HG03378 (cell line): ENCODE results near the gene KRT3.

Source experiments
- ATAC-seq: cut with Tn5 transposase; IDR thresholded peaks from one replicate; pipeline ENCODE4 v1.9.1; 2021; ENCODE audit warnings: mild to moderate bottlenecking, moderate library complexity; ENCODE audit not compliant: unreplicated experiment

KRT3 gene

DNA sequence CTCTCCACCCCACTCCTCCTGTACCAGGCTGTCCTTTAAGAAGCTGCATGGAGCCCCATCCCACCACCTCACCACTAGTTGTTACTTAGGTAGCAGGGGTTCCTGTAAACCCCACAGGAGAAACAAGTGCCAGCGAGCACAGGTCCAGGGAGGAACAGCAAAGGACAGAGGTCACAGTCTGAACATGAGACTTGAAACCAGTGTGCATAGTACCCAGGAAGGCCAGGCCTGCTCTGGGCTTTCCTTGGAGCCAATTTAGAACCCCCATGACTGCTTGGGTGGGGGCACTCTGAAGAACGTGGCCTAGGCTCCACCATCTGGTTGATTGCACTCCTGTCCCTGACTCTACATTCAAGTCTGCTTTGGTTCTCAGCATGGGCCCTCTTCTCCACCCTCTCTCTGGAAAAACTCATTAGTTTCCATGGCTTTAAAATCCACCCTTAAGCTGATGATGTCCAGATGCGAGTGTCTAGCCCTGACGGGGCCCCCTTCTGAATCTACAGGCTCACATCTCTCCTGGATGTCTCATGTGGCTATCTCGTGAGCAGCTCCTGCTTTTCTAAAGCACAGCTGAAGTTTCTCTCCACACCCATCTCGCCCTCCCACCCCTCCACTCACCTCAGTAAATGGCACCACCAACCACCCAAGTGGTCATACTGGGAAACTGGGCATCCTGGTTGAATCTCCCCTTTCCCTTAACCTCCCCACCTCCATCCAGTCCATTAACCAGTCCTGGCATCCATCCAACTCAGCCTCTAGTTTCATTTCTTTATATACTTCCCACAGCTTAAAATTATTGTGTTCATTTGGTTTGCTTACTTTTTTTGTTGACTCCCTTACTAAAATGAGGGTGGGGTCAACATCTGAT is 8.4 kb downstream of the KRT3 start:
- ATAC-seq: no peak

DNA sequence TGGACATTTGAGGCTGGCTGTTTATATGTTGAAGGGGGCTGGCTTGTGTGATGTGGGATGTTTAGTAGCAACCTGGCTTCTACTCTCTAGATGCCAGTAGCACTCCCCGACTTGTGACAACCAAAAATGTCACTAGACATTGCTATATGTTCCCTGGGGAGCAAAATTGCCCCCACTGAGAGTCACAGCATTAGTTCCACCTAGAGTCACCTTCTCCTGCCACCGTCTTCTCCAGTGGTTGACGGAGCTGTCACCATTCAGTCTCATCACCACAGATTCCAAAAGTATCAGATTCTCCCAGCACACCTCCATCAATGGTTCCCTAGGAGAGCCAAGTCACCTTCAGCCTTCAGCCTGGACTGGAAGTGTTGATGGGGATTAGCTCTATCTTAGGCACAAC is 11.0 kb downstream of the KRT3 start:
- ATAC-seq: no peak

DNA sequence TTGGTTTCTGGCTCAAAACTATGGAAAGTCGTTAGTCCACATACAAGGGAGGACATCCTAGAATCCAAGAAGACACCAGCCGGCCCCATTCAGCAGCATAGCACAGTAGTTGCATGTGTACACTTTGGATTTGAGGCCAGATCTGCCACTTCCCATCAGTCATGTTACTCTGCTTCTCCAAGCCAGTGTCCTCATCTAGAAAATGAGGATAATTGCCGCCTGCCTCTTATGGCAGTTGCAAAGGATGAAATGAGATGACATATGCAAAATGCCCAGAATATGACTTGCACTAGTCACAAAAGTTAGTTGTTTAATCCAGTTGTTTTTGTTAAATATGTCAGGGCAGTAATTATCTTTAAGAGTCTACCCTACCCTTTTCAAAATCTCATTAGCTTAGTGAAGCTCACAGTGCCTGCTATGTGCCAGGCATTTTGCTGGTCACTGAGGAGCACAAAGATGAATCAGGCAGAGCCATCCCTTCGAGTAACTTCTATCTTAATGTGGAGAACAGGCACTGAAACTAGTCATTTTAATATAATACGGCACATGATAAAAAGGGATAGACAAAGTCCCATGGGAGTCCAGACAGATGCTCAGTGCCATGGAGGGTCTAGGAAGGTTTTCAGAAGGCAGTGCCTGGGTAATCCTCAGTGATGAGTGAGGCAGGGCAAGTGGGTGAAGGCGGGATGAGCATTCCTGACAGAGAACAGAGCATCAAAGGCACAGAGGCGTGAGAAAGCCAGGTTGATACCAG is 12.2 kb downstream of the KRT3 start:
- no peak for ATAC-seq

DNA sequence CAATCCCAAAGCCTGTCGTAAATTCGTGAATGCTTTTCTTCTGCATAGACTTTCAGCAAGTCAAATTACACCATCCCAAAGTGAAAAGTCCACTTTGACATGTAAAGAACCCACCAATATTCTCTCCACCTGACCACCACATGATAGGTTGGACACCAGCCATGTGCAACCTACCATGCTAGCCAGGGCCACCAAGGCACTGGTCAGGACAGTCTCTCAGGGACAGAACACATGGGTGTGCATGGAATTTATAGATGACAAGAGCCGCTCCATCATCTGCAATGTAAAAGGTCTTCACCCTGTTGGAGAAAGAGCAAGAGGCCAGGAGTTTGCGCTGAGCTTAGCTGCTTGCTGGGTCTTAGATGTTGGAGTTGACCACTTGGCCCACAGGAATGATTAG is 13.4 kb downstream of the KRT3 start:
- ATAC-seq: no peak

DNA sequence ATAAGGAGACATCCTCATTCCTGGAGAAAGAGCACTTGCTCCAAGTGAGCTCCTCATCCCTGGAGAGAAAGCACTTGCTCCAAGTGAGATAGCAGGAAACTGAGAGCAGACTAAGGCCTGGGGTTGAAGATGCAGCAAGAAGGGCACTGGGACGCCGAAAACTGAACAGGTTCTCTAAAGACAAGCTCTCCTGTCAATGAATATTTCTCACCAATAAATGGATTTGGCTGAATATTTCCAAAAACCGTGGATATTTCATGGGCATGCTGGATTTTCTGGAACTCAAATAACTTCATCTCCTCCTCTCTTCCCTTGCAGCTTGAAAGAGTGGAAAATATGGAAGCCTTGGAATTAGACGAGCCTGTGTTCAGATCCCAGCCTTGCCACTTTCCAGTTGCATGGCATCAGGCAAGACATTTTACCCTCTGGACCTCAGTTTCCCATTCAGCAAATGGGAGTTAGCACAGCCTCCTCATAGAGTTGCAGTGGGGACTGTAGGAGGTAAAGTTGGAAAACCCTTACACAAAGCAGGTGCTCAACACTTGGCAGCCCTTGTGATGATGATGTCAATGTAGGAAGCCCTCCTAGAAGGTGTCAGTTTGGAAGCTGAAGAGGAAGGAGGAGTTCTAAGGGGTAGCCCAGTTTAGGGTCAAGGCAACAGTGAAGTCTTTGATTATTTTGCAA is 14.4 kb downstream of the KRT3 start:
- ATAC-seq: no peak

DNA sequence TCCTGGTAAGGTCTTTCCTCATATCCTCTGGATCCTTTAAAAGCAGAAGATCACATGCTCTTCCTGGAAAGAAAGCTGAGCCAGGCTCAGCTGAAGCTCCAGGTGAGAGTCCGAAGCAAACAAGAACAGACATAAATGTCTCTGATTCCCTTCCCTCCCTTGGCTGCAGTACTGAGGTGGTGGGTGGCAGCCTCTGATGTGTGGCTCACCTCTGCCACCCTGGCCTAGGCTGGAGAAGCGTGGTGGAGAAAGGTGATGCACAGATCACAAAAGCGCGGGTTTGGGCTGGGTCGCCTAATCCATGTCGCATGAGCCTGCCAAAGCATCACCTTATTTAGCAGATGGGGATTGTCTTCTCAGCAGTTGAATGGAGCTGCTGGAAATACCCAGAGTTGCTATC is 16.0 kb downstream of the KRT3 start:
- no peak for ATAC-seq

DNA sequence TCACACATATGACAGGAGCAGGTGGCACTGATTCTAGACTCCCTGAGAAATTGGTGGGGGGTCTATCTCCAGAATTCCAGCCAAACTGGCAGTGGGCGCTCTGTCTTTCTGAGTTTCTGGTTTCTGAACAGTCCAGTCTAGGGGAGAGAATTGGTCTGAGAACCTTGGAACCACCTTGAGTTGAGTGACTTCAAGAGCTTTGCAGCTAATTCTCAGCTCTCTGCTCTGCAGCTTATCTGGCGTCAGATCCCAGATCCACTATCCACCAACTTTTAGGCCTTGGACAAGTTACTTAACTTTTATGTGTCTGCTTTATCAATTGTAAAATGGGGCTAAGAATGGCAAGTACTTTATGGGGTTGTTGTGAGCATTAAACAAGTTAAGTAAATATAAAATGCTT is 17.1 kb downstream of the KRT3 start:
- no peak for ATAC-seq

DNA sequence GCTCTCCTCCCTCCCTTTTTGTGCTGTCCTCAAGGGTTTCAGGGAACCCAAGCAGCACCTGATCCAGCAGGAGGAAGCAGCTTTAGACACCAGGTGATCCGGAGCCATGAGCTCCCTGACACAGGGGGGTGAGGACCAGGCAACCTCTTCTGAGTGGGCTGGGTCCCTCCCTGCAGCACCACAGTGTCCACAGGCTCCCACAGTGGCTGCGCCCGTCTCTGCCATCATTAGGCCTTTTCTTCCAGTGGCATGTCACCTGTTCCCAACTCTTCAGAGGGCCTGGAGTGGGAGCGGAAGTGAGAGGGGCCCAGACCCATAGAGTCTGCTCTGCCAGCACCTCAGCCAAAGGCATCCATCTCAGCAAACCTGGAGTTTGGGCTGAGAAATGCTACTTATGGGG is 18.4 kb downstream of the KRT3 start:
- ATAC-seq: no peak

DNA sequence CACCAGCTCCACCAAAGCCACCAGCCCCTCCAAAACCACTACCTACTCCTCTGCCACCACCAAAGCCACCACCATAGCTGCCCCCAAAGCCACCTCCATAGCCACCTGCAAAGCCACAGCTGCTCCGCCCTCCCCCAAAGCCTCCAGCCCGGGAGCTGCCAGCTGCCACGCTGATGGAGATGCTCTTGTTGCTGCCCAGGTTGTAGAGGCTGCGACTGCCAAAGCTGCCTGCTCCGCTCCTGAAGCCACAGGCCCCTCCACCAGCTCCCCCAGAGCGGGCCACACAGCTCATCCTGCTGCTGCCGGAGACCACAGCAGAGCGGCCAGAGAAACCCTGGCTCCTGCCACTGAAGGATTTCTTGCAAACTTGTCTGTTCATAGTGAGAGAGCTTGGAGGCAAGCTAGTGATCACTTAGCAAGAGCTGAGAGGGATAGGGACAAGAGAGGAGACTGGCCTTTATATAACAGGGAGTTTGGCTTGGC is 19.0 kb downstream of the KRT3 start, which contains the start of gene KRT76:
Gene KRT76 (minus strand): TSS at position 433 of the 483 bp plus-strand sequence. CDS start 54 bp downstream, at position 379.
- no peak for ATAC-seq

DNA sequence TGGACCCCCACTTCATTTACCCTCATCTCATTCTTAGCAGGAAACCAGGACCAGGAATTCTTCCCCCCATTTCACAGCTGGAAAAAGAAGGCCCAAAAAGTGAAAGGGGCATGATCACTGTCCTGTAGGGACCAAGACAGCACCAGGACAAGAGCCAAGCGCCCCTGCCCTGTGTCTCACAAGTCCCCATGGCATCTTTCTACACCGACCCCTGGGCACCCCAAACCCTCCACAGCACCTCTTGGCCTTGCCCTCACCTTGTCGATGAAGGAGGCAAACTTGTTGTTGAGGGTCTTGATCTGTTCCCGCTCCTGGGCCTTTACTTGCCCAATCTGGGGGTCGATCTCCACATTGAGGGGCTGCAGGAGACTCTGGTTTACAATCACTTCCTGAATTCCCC is 19.5 kb downstream of the KRT3 start:
- ATAC-seq: no peak

DNA sequence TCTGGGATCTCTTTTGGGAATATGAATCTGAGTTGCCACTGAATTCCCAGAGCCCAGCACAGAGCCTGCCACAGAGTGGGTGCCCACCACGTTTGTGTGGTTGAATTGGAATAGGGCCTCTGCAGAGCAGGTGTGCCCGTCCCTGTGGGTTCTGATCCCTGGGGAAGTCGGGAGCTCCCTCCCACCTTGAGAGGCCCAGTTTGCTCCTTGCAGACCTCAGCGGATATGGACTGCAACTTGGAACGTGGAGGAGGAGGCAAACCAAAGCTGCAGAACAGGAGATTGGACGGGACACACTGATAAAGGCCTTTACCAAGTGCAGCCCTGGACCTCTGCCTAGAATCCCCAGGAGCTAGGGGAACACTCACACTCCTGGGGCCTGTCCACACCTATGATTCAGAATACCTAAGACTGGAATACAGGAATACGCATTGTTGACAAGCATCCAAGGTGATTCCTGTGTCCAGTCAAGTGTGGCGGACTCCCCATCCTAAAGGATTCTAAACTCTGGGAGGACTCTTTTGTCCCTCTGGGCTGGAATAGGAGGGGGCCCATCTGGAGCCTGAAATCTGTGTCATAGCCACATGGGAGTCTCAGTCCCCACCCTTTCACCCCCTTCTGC is 21.2 kb downstream of the KRT3 start:
- no peak for ATAC-seq

DNA sequence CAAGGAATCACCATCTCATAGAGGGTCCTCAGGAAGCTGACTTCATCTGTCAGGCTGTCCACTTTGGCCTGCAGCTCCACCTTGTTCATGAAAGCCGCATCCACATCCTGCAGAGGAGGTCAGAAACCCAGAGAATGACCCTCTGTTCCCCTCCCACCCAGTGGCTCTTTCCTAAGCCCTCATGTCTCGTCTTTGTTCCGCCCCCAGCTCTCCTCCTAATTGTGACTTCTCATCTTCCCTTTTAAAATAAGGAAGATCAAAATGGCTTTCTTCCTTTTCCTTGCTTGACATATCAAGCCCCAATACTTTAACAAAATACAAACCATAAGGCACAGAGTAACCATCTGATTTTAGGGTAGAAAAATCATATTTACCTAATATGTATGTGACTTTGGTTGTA is 23.1 kb downstream of the KRT3 start:
- no peak for ATAC-seq

DNA sequence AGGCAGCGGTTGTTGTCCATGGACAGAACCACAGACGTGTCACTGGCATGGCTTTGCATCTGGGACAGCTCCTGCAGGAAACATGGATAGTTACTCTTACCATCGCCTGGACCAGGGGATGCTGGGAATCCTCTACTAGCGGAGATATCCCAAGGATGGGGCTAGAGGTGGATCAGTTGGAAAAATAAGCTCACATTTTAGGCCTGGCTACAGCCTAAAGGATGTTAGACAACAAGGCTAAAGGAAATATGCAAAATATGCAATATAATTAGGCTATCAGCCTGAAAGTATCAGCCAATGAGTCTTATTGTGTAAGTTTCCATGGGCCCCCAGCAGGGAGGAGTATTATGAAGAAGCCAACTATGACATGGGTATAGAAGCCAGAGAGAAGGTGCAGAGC is 23.7 kb downstream of the KRT3 start:
- ATAC-seq: no peak

DNA sequence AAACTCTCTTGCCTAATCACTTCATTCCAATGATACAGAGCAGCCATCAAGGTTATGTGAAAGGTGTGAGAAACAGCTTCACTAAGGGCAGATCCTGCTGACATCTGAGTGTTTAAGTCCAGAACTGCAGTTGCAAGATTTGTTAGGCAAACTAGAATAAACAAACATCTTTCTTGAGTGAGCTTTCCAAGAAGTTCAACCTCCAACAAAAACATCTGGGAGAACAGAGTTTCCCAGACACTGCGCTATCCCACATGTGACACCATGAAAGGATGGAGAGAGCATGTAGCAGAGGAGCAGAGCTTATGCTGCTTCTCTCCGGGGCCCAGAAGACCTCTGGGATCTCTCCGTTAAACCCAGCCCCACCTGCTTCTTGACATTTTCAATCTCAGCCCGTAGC is 24.4 kb downstream of the KRT3 start:
- no peak for ATAC-seq

DNA sequence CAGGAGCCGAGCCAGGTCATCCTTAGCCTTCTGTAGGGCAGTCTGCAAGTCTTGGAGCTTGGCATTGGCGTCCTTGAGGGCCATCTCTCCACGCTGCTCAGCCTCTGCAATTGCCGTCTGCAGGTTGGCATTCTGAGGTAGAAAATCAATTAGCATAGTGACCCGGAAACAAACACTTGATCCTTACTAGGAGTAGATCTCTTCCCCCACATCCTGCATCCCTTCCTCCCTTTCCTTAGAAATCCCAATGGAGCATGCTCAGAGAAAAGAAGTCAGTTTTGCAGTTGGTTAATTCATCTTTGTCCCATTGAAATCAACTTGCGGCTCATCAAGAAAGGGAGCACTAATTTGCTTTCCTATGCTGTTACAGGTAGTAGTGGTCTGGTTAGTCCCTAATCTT is 24.8 kb downstream of the KRT3 start:
- ATAC-seq: no peak

DNA sequence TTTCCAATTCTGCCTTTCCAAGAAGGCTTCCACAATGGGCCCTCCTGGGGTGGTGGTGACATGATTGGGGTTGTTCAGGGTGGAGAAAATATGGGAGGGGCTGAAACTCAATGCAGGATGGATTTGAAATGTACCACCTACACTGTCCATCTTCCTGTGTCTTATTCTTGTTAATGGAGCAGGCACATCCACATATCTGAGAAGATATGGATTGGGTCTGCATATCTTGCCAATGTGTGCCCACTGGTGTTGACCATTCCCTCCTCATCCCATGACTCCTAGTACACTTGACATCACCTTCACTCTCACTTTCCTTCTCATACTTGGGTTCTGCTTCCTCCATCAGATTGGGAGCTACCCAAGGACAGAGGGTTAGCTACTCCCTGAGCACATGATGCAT is 26.0 kb downstream of the KRT3 start:
- no peak for ATAC-seq

DNA sequence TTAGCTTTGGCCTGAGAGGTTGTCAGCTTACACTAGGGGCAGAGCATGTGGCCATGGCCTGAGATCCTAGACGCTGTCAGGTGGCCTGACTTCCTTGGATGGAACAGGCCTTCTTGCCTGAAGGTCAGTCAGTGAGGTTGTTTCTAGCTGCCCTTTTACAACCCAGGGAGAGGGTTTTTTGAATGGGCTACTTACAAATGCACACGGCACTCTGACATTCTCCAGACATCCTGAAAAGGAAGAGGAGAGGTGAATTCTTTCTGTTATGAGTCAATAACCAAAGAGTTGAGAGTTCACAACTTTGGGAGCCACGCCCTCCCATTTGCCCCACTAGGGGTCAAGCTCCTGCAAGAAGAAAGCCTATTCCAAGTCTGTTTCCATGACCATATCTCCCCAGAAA is 26.6 kb downstream of the KRT3 start:
- ATAC-seq: no peak

DNA sequence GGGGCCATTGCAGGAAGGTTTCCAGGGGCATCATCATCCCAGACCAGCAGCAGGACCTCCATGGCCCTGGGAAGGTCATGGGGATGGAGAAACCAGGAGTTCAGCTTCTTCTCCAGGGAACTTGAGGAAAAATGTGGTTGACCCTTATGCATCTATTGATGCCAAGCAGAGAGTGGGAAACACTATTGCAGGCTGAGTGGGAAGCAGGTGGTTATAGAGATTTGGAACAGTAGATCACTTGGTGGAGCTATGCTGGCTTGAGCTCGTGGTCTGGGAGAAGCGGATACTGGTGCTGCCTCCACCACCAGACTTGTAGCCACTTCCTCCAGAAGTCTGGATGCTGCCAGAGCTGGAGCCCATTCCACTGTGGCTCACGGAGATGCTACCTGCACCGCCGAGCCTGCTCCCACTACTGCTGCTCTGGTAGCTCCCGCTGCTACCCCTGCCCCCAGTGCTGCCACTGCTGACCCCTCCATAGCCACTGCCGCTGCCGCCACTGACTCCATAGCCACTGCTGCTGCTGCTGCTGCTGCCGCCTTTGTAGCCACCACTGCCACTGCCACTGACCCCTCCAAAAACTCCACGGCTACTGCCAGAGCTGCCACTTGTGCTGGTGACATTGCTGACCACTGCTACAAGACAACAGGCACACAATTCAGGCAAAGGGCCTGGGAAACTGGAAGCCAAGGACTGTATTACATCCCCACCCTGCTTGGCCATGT is 27.3 kb downstream of the KRT3 start:
- no peak for ATAC-seq

DNA sequence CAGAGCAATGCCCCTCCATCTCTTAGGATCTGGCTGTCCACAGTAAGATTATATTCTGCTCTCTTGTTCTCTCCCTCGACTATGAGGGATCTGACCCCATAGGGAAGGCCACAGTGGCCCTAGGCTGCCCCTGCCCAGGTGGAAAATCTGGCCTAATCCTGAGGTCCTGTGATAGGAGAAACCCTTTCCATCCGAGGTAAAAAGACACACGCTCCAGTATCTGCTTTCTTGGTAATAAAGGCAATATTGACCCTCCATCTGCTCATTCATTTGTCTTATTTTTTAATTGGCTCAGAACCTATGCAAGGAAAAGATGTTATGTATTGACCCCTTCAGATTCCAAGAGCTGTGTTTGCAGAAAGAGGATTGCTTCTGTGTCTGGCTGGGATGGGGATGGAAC is 28.5 kb downstream of the KRT3 start:
- ATAC-seq: no peak

DNA sequence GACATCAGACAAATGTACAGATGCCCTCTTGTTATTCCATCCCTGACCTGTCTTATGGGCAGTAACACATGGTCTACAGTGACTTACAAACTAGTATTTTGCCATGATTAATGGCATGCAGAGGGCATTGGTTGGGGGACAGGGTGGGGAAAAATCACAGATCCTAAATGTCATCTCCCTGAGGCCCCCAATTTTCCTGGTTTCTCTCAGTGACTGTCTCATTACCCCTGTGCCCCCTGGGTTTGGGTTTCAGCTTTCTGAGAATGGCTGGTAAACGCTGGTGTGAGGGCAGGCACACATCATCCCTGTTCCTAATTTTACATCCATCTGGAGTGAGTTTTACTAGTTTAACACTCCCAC is 28.9 kb downstream of the KRT3 start:
- no peak for ATAC-seq
